WI38 (cell line): ENCODE data around the gene PARD3.

Experiments used
- H3K4me3 ChIP-seq: 2 replicates; pipeline ENCODE4 v1.5.1; 2011; ENCODE audit warnings: low read depth, mild to moderate bottlenecking, control low read depth, low read length
- CTCF ChIP-seq: IDR thresholded peaks from 2 replicates; pipeline ENCODE4 v1.5.1; 2012; ENCODE audit warnings: low read depth, mild to moderate bottlenecking, control low read depth, low read length

PARD3 gene

GRCh38 chr10:34413756-34414587 is 401.1 kb downstream of the PARD3 start:
- H3K4me3 ChIP-seq, result no peak overlapping the region
- TF ChIP-seq CTCF, result no peak

DNA sequence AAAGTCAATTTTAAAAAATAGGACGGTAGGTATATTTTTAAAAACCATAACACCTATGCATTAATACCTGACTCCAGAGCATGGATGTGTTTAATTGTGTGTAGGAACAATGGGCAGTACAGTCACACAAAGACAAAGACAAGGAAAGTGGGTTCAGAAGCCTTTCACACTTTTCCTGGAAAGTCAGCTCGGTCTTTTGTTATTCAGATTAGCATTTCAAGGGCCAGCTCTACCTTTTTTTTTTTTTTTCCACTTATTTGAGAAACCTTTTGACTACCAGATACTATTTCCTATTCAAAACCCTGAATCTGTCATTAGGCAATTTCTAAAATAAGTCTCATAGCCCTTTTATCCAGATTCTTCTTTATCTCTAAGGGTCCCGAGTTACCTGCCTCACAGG is 401.9 kb downstream of the PARD3 start:
- H3K4me3 ChIP-seq, result no peak overlapping the region
- no peak for TF ChIP-seq CTCF

GRCh38 chr10:34408956-34409355 is 406.1 kb downstream of the PARD3 start:
- no peak overlapping the region for H3K4me3 ChIP-seq
- no peak for TF ChIP-seq CTCF

DNA sequence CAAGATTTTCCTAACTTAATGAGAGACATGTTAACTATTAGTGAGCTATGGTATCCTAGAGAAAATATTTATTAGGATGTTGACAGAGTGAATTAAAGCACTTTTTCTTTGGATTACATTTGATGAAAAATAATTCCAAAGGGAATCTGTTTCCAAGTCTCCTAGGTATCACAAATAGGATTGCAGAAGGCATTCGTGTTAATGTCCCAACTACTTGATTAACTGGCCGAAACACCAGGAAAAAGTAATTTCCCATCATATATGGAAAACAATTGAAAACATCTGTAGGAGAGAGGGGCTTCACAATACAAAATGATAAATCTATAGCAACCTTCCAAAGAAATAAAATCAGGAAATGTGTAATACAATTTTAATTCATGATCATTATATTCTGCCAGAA is 406.7 kb downstream of the PARD3 start:
- no peak overlapping the region for H3K4me3 ChIP-seq
- TF ChIP-seq CTCF, result no peak

DNA sequence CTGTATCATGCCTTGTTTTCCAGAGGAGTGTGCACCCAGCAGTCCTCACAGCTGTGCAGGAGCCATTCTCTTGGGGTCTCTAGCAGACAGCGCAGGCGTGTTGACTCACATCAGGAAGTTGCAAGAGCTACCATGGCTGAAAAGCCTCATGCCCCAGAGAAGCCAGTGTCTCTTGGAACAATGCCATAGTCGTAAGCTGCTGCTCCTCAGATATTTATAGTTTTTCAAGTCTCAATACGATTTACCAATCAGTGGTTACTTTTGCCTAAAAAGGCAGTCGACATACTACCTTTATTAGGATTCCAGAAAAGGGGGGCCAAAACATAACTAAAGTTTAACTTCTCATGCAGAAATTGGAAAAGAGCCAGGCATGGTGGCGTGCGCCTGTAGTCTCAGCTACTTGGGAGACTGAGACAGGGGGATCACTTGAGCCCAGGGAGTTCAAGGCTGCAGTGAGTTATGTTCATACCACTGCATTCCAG is 407.7 kb downstream of the PARD3 start:
- no peak overlapping the region for H3K4me3 ChIP-seq
- TF ChIP-seq CTCF, result no peak

DNA sequence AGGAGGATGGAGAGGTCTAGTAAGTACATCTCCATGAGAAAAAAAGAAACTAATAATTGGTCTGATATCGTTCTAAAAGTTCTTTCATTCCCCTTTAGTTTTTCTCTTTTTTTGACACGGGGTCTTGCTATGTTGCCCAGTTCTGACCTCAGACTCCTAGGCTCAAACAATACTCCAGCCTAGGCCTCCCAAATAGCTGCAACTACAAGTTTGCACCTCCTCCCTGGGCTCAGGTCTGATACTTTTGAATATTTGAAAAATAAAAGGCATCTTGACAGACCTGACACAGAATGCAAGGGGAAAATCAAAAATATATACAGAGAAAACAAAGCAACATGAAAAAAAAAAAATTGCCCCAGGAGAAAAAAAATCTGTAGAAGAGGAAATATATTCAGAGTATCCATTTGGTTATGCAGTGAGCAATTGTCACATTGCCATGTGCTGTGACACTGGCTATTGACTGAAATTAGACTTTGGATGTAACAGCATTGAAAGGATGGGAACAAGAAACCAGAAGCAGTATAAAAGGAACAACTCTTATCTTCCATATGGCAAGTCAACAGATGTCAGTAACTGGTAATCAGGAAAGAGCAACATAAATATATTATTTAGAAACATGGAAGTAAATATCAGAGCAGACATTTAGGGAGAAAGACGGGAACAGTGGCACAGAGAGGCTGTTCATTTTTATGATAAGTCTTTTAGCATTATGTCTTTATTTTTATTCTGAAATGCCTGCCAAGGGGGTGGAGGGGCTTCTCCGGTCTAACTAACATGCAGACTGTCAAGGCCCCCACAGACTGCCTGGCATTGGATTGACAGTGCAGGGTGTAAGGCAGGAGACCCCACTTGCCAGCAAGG is 408.4 kb downstream of the PARD3 start:
- H3K4me3 ChIP-seq, result no peak overlapping the region
- no peak for TF ChIP-seq CTCF
